ENCODE data around the gene MARS1.
A peak's percentile ranks its signal among the peaks of the same experiment; 100 is the strongest.
"Not testable (repeated sequence)": the region's sequence is repeated elsewhere in the genome, so short reads cannot be mapped to it uniquely, and the experiment has no call there.

MARS1 gene

DNA sequence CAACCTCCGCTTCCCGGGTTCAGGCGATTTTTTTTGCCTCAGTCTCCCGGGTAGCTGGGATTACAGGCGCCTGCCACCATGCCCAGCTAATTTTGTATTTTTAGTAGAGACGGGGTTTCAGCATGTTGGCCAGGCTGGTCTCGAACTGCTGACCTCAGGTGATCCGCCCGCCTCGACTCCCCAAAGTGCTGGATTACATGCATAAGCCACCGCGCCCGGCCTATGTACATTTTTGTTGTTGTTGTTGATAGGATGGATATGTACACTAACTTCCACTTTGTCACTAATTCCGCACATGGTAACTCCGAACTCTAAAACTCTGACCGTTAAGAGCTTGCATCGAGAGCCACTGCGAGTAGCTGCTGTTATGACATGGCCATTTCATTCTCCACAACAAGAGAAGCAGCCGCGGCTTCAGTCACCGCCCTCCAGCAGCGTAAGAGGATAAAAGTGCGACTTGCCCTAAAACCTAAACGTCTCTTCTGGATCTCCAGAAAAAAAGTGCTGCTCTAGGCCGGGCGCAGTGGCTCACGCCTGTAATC, 742 bp upstream of the MARS1 start:
- no peak for DNase-seq

DNA sequence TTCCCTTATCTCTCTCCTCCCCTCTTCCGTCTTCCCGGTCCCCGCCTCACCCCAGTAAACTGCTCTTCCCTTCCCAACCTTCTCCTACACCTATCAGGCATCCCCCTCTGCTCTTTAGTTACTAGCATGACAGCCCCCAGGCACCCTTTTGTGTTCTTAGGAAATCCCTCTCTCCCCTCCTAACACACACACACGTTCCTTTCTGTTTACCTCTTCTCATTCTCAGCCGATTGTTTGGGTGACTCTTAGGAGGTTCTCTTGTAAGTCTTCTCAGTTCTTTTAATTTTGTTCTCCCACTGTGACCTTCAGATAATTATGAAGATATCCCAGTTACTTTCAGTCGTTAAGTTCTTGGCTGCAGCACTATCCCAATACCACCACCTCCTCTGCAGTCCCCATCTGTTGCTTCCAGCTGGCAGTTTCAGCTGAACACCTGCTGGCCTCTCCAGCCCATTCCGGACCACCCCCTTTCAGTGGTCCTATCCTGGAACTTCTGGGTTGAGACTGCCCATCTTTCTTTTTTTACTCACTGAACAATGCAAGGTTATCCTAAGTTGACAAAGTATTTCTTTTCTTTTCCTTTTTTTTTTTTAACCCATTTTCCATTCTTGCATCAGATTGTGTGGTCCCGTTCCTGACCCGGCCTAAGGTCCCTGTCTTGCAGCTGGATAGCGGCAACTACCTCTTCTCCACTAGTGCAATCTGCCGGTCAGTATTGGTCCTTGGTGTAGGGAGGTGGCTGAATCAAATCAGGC, 711 bp downstream of the MARS1 start:
- no peak for DNase-seq
- in situ Hi-C loops (cut with MboI; ENCODE audit: low pct_unique_long_range_greater_than_20kb, low sequenced_read_pairs) = no loop called here

More for the DNA sequence above, 742 bp upstream of the MARS1 start:
- in situ Hi-C loops (cut with MboI; ENCODE audit: low pct_unique_long_range_greater_than_20kb, low sequenced_read_pairs) = no loop called here

DNA sequence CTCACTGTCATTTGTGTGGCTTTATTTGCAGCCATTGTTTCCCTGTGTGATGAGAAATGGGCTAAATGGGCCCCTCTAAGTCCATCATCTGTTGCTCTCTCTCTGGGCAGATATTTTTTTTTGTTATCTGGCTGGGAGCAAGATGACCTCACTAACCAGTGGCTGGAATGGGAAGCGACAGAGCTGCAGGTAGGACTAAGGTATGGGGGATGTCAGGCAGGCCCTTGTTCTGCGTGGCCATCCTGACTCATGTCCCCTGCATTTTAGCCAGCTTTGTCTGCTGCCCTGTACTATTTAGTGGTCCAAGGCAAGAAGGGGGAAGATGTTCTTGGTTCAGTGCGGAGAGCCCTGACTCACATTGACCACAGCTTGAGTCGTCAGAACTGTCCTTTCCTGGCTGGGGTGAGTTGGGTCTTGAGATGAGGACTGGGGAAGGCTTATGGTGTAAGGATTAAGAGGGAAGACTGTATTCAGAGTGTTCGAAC, 1.3 kb downstream of the MARS1 start:
- DNase-seq = no peak
- in situ Hi-C loops (cut with MboI; ENCODE audit: low pct_unique_long_range_greater_than_20kb, low sequenced_read_pairs) = no loop called here

DNA sequence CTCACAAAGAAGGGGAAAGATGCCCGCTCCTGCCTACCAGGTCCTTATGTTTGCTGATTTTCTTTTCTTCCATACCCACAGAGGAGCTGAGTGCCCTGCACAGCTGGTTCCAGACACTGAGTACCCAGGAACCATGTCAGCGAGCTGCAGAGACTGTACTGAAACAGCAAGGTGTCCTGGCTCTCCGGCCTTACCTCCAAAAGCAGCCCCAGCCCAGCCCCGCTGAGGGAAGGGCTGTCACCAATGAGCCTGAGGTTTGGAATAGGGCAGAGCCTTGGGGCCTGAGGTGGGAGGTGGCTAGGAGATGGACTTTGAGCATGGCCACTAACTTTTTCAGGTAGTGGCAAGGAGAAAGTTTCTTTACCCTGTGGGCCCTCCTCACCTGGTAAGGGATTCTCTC, 2.3 kb downstream of the MARS1 start:
- no peak for DNase-seq

DNA sequence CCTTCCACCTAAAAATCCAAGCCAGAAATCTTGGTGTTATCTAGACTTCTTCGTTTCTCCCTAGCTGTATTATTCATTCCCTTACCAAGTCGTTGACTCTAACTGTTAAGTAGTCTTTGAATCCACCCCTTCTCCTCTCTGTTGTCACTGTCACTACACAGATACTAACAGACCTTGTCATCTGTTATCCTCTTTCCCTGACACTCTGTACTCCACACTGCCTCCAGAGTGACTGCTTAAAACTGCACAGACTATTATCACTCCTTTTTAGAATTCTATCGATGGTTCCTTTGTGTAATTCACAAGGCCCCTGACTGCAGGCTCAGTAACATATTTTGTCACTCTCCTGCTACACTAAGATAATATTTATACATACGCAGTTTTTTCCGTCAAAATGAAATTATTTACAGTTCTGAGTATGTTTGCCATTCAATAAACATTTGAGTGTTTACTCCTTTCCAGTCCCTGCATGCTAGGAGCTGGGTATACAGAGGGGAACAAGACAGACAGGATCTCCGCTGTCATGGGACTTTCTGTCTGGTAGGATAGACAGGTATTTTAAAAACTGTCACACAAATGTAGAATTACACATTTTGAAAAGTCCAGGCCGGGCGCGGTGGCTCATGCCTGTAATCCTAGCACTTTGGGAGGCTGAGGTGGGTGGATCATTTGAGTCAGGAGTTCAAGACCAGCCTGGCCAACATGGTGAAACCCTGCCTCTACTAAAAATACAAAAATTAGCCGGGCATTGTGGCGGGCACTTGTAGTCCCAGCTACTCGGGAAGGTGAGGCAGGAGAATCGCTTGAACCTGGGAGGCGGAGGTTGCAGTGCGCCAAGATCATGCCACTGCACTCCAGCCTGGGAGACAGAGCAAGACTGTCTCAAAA, 3.8 kb downstream of the MARS1 start:
- in situ Hi-C loops (cut with MboI; ENCODE audit: low pct_unique_long_range_greater_than_20kb, low sequenced_read_pairs) = no loop called here
- peak; percentile 52 for DNase-seq

More for the DNA sequence above, 2.3 kb downstream of the MARS1 start:
- in situ Hi-C loops (cut with MboI; ENCODE audit: low pct_unique_long_range_greater_than_20kb, low sequenced_read_pairs) = no loop called here

DNA sequence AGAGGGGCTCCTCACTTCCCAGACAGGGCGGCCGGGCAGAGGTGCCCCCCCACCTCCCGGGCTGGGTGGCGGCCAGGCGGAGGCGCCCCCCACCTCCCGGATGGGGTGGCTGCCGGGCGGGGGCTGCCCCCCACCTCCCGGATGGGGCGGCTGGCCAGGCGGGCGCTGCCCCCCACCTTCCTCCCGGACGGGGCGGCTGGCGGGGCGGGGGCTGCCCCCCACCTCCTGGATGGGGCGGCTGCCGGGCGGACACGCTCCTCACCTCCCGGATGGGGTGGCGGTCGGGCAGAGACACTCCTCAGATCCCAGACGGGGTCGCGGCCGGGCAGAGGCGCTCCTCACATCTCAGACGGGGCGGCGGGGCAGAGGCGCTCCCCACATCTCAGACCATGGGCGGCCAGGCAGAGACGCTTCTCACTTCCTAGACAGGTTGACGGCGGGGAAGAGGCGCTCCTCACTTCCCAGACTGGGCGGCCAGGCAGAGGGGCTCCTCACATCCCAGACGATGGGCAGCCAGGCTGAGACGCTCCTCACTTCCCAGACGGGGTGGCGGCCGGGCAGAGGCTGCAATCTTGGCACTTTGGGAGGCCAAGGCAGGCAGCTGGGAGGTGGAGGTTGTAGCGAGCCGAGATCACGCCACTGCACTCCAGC, 7.3 kb downstream of the MARS1 start:
- DNase-seq; in situ Hi-C loops (cut with MboI; ENCODE audit: low pct_unique_long_range_greater_than_20kb, low sequenced_read_pairs): not testable (repeated sequence)

DNA sequence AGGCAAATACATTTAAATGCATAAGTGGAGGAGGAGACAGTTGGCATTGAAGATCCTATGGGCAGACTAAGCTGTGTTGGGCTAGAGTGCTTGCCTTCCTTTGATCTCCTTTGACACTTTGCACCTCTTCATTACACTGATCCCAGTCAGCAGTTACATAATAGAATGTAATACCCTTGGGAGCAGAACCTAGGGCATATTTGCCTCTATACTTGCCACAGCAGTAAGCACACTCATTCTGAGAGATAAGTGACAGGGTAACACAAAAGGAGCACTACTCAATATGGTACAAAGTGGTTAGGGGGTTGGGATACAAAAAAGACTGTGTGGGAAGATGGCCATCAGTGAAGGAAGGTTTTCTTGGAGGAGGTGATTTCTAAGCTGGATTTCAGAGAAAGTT, 9.0 kb downstream of the MARS1 start:
- no peak for DNase-seq
- in situ Hi-C loops (cut with MboI; ENCODE audit: low pct_unique_long_range_greater_than_20kb, low sequenced_read_pairs) = no loop called here

DNA sequence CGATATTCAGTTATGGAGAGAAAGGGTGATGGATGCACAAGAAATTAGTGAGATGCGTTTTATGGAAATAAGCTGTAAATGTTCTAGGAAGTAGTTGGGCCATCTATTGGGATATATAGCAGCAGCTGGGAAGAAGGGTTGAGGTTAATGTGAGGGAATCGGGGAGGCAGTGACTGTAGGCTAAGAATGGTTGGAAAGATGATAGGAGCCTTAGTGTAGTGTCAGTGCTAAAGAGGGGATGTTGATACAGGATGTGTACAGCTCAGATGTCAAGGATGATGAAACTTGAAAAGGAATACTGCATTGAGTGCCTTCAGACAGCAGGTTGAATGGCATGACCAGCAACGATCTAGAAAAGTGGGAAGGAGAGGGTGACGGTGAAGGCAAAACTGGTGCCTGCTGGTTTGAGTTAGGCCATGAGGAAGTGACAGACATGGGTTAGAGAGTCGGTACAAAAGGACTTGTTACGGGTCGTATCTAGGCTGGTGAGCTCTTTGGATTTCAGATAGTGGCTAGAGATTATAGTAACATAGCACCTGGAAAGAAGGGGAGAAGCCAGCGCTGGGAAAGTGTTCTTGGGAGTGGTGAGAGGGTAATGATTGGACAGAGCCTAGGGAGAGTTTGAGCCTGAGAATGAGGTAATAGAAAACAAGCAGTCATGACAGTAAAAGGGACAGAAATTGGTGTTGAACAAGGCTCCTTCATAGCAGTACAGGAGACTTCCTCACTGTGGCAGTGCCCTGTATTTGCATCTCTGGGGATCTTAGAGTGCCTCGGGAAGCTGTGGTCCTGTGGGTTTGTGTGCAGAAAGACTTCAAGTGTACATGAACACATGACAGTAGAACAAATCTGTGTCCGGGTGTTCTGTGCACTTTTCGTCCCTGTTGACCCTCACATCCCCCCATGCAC, 9.6 kb downstream of the MARS1 start:
- no peak for DNase-seq
- in situ Hi-C loops (cut with MboI; ENCODE audit: low pct_unique_long_range_greater_than_20kb, low sequenced_read_pairs) = no loop called here

DNA sequence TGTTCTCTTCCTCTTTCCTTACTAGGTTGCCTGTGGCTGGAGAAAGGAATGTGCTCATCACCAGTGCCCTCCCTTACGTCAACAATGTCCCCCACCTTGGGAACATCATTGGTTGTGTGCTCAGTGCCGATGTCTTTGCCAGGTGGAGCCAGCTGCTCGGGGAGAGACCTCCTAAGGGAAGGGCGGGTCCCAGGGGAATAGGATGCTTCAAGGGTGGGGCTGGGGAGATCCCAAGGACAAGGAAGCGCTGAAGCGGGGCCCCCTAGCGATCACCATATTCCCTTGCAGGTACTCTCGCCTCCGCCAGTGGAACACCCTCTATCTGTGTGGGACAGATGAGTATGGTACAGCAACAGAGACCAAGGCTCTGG, 10.2 kb downstream of the MARS1 start:
- DNase-seq = no peak
- in situ Hi-C loops (cut with MboI; ENCODE audit: low pct_unique_long_range_greater_than_20kb, low sequenced_read_pairs) = no loop called here

DNA sequence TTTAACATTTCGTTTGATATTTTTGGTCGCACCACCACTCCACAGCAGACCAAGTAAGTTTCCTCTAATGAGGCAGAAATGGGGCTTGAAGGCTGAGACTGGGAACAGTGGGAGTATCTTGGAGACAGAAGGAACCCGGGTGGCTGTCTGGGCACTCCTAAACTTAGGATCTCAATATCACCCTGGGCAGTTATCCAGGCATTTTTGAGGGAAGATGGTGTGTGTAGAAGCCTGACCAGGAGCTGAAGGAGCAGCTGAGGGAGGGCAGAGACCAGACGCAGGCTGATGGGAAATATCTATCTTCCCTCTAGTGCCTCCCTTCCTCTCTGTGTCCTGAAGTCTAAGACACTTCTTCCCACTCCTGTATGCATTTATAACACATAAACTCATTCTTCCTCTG, 10.7 kb downstream of the MARS1 start:
- in situ Hi-C loops (cut with MboI; ENCODE audit: low pct_unique_long_range_greater_than_20kb, low sequenced_read_pairs) = no loop called here
- no peak for DNase-seq

DNA sequence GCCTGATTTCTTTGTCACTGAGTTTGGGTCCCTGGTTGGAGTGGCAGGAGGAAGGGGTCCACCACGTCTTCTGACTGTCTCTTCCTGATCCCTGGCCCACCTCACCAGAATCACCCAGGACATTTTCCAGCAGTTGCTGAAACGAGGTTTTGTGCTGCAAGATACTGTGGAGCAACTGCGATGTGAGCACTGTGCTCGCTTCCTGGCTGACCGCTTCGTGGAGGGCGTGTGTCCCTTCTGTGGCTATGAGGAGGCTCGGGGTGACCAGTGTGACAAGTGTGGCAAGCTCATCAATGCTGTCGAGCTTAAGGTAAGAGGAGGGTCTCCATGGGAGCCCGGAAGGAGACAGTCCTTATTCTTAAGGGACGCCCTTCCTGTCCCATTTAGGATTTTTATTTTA, 12.3 kb downstream of the MARS1 start:
- in situ Hi-C loops (cut with MboI; ENCODE audit: low pct_unique_long_range_greater_than_20kb, low sequenced_read_pairs) = no loop called here
- DNase-seq = no peak

DNA sequence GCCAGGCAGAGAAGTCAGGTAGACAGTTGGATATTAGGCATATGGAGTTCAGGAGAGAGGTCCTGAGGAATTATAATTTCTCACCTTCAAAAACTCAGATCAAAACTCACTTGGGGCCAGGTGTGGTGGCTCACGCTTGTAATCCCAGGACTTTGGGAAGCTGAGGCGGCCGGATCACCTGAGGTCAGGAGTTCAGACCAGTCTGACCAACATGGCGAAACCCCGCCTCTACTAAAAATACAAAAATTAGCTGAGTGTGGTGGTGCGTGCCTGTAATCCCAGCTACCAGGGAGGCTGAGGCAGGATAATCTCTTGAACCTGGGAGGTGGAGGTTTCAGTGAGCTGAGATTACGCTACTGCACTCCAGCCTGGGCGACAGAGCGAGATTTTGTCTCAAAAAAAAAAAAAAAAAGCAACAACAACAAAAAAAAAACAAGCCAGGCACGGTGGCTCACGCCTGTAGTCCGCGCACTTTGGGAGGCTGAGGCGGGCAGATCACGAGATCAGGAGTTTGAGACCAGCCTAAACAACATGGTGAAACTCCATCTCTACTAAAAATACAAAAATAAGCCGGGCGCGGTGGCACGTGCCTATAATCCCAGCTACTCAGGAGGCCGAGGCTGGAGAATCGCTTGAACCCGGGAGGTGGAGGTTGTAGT, 14.6 kb downstream of the MARS1 start:
- in situ Hi-C loops (cut with MboI; ENCODE audit: low pct_unique_long_range_greater_than_20kb, low sequenced_read_pairs); DNase-seq: not testable (repeated sequence)

DNA sequence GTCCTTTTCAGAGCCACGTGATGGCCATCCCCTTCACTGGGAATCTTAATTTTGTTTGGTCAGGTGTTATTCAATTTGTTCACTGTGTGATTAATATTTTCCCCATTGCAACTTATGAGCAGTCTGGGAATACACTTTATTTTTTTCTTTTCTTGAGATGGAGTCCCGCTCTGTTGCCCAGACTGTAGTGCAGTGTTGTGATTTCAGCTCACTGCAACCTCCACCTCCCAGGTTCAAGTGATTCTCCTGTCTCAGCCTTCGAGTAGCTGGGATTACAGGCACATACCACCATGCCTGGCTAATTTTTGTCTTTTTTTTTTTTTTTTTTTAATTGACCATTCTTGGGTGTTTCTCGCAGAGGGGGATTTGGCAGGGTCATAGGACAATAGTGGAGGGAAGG, 18.7 kb downstream of the MARS1 start:
- DNase-seq; in situ Hi-C loops (cut with MboI; ENCODE audit: low pct_unique_long_range_greater_than_20kb, low sequenced_read_pairs): not testable (repeated sequence)

DNA sequence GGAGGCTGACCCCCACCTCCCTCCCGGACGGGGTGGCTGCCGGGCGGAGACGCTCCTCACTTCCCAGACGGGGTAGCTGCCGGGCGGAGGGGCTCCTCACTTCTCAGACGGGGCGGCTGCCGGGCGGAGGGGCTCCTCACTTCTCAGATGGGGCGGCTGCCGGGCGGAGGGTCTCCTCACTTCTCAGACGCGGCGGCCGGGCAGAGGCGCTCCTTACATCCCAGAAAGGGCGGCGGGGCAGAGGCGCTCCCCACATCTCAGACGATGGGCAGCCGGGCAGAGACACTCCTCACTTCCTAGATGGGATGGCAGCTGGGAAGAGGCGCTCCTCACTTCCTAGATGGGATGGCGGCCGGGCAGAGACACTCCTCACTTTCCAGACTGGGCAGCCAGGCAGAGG, 19.9 kb downstream of the MARS1 start:
- DNase-seq; in situ Hi-C loops (cut with MboI; ENCODE audit: low pct_unique_long_range_greater_than_20kb, low sequenced_read_pairs): not testable (repeated sequence)

DNA sequence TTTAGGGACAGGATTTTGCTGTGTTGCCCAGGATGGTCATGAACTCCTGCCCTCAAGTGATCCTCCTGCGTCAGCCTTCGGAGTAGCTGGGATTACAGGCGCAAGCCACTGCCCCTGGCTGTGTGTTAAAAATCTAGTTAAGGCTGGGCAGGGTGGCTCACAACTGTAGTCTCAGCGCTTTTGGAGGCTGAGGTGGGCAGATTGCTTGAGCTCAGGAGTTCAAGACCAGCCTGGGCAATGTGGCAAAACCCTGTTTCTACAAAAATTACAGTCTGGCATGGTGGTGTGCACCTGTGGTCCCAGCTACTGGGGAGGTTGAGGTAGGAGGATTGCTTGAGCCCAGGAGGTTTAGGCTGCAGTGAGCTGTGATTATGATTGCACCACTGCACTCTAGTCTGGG, 23.3 kb downstream of the MARS1 start:
- no peak for DNase-seq
- in situ Hi-C loops (cut with MboI; ENCODE audit: low pct_unique_long_range_greater_than_20kb, low sequenced_read_pairs) = no loop called here

DNA sequence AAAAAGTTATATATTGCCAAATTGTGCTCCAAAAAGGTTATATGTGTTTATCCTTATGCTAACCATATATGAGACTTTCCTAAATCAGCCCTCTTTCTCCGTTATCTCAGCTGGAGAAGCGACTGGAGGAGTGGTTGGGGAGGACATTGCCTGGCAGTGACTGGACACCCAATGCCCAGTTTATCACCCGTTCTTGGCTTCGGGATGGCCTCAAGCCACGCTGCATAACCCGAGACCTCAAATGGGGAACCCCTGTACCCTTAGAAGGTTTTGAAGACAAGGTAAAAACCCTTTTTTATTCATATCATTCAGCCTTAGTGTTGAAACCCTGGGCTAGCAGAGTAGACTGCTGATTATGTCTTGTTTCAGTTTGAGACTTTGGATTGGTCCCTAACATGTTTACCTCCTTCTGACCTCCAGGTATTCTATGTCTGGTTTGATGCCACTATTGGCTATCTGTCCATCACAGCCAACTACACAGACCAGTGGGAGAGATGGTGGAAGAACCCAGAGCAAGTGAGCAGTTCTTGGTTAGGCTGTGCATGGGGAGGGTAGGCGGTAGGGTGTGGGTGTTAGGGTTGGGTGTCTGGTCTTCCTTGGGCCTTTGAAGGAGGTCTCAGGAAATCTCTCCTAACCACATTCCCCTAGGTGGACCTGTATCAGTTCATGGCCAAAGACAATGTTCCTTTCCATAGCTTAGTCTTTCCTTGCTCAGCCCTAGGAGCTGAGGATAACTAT, 23.9 kb downstream of the MARS1 start:
- in situ Hi-C loops (cut with MboI; ENCODE audit: low pct_unique_long_range_greater_than_20kb, low sequenced_read_pairs) = no loop called here

DNA sequence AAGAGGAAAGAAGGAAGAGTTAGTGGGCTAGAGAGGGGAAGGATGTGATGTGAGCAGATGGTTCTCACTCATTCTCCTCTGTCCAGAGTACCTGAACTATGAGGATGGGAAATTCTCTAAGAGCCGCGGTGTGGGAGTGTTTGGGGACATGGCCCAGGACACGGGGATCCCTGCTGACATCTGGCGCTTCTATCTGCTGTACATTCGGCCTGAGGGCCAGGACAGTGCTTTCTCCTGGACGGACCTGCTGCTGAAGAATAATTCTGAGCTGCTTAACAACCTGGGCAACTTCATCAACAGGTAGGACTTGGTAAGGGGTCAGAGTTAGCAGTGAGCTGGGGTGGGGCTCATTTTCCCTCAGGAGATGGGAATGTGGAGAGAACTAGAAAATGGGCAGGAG, 24.8 kb downstream of the MARS1 start:
- DNase-seq = no peak
- in situ Hi-C loops (cut with MboI; ENCODE audit: low pct_unique_long_range_greater_than_20kb, low sequenced_read_pairs) = no loop called here

More for the DNA sequence above, 23.9 kb downstream of the MARS1 start:
- DNase-seq = no peak
